ENCODE results near the gene ST6GAL1.
"Not testable (repeated sequence)": the region's sequence is repeated elsewhere in the genome, so short reads cannot be mapped to it uniquely, and the experiment has no call there.

Gene ST6GAL1

GRCh38 chr3:187019542-187020072, 89.3 kb downstream of the ST6GAL1 start:
- Mint-ChIP-seq H3K27ac (peak overlapping the region; percentile 49), H3K9me3 (peaks cover 4% of the 10 kb centered on the region), H3K4me1 (ENCODE audit: low read depth) (peaks cover 76% of the 10 kb centered on the region), H3K27me3 (no peaks in the 10 kb centered on the region), H3K4me3 (peak overlapping the region; percentile 35), H3K36me3 (ENCODE audit: low read depth) (peaks cover 43% of the 10 kb centered on the region)

GRCh38 chr3:187020376-187020775, 90.0 kb downstream of the ST6GAL1 start:
- H3K27ac Mint-ChIP-seq = peak overlapping the region; percentile 89
- peaks cover 76% of the 10 kb centered on the region for H3K4me1 Mint-ChIP-seq (ENCODE audit: low read depth)
- no peak overlapping the region for H3K4me3 Mint-ChIP-seq
- H3K9me3 Mint-ChIP-seq = peaks cover 4% of the 10 kb centered on the region
- no peaks in the 10 kb centered on the region for H3K27me3 Mint-ChIP-seq
- peaks cover 35% of the 10 kb centered on the region for H3K36me3 Mint-ChIP-seq (ENCODE audit: low read depth)

GRCh38 chr3:187021748-187022402, 91.5 kb downstream of the ST6GAL1 start:
- Mint-ChIP-seq H3K27me3 (no peaks in the 10 kb centered on the region), H3K27ac (peak overlapping the region; percentile 78), H3K9me3 (peaks cover 4% of the 10 kb centered on the region), H3K36me3 (ENCODE audit: low read depth) (peaks cover 23% of the 10 kb centered on the region), H3K4me3 (peak overlapping the region; percentile 66), H3K4me1 (ENCODE audit: low read depth) (peaks cover 68% of the 10 kb centered on the region)

DNA sequence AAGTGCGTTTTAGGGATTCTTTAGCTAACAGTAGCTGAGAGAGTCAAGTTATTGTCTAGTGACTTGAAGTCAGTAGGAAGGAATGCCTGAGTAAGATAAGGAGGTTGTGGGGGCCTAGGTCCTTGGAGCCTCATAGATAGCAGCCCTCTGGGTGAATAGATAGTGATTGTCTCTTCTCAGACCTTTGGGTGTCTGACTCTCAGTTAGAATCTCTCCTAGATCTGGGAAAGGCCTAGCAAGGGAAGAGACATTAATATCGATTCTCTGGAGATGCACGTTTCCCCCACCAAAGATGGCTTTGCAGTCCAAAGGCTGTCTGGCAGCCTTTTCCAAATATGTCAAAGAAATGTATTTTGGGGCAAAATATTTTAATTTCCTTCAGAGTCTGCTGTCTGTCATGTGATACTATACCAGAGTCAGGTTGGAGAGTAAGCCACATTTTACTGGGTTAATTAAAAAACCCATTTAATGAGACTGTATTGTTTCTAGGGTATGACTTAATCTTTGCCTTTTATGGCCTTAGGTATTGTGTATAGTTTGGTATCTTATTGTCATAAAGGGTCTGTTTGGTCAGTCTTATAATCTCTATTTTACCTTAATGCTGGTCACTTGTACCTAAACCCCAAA, 92.2 kb downstream of the ST6GAL1 start:
- peak overlapping the region; percentile 66 for H3K4me3 Mint-ChIP-seq

GRCh38 chr3:187023340-187023739, 93.0 kb downstream of the ST6GAL1 start:
- peaks cover 31% of the 10 kb centered on the region for H3K36me3 Mint-ChIP-seq (ENCODE audit: low read depth)
- peak overlapping the region; percentile 66 for H3K4me3 Mint-ChIP-seq
- H3K27ac Mint-ChIP-seq = peak overlapping the region; percentile 78
- H3K4me1 Mint-ChIP-seq (ENCODE audit: low read depth) = peaks cover 75% of the 10 kb centered on the region
- not testable (repeated sequence) for H3K27me3 Mint-ChIP-seq, H3K9me3 Mint-ChIP-seq

More for the DNA sequence above, 92.2 kb downstream of the ST6GAL1 start:
- Mint-ChIP-seq H3K36me3 (ENCODE audit: low read depth) (peaks cover 25% of the 10 kb centered on the region), H3K27me3 (no peaks in the 10 kb centered on the region), H3K4me1 (ENCODE audit: low read depth) (peaks cover 69% of the 10 kb centered on the region), H3K9me3 (peaks cover 4% of the 10 kb centered on the region), H3K27ac (peak overlapping the region; percentile 78)

DNA sequence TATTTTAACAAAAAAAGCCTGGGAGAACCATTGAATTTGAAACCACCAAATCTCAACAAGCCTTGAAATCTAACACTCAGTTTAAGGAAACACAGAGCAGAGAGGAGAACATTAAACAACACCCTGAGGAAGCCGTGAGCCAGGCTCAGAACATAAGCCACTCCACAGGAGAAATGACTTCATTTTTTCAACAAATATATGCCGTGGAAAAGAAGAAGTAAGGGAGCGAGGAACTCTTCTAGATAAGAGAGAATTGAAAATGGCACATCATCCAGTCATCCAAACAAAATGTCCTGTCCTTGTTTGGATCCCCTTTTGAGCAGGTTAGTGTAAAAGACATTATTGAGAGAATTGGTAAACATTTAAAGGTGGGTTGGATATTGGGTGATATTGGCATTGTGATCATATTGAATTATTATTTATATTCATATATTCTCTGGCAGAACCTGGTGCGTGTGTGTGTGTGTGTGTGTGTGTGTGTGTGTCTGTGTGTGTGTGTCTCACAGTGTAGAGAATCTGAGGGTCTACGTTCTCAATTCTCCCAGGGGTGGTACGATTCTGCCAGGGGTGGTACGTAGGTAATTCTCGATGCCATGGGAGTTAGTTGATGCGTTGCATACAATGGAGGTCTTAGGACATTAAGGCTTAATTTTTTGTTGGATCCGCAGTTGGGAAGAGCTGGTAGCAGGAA, 94.4 kb downstream of the ST6GAL1 start:
- H3K4me1 Mint-ChIP-seq (ENCODE audit: low read depth) = peaks cover 80% of the 10 kb centered on the region
- H3K9me3 Mint-ChIP-seq = peaks cover 7% of the 10 kb centered on the region
- H3K27me3 Mint-ChIP-seq = no peaks in the 10 kb centered on the region
- H3K36me3 Mint-ChIP-seq (ENCODE audit: low read depth) = peaks cover 39% of the 10 kb centered on the region
- H3K4me3 Mint-ChIP-seq = peak overlapping the region; percentile 89
- H3K27ac Mint-ChIP-seq = peak overlapping the region; percentile 96

- peak overlapping the region; percentile 89 for H3K4me3 Mint-ChIP-seq
- peak overlapping the region; percentile 96 for H3K27ac Mint-ChIP-seq
- H3K27me3 Mint-ChIP-seq = no peaks in the 10 kb centered on the region
- H3K9me3 Mint-ChIP-seq = peaks cover 10% of the 10 kb centered on the region
- peaks cover 43% of the 10 kb centered on the region for H3K36me3 Mint-ChIP-seq (ENCODE audit: low read depth)
- H3K4me1 Mint-ChIP-seq (ENCODE audit: low read depth) = peaks cover 80% of the 10 kb centered on the region
Observed at GRCh38 chr3:187025254-187025655, 94.9 kb downstream of the ST6GAL1 start.

DNA sequence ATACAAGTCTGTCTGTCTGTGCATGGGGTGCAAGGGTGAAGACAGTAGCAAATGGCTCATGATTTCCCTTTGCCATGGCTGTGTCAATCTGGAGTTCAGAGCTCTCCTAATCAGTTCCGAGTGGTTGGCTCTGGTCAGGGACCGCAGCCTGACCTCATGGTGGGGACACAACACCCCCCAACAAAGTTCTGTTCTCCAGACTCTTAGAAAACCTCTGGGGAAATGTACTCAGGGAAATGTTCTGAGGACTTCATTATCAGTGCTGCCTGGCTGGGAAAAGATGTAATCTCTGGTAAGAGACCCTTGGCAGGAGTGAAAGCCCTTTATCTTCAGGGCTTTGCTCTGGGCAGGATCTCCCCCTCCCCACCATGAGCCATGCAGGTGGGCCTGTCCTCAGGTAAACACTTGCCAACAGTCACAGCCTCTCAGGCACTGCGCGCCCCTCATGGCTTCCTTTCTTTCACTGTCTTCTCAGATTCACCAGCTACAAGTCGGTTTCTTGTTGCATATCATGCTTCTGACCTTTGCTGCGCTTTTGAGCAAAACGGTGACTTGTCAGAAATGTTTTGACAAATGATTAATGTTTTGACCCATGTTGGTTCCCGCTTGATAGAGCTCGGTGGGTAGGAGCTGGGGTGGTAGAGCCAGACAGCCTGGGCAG, 95.5 kb downstream of the ST6GAL1 start:
- Mint-ChIP-seq H3K36me3 (ENCODE audit: low read depth) (peaks cover 46% of the 10 kb centered on the region), H3K4me3 (peak overlapping the region; percentile 89), H3K9me3 (peaks cover 10% of the 10 kb centered on the region), H3K27me3 (no peaks in the 10 kb centered on the region), H3K27ac (peak overlapping the region; percentile 96), H3K4me1 (ENCODE audit: low read depth) (peaks cover 80% of the 10 kb centered on the region)

GRCh38 chr3:187026317-187026670, 96.0 kb downstream of the ST6GAL1 start:
- H3K4me3 Mint-ChIP-seq = peak overlapping the region; percentile 89
- peaks cover 10% of the 10 kb centered on the region for H3K9me3 Mint-ChIP-seq
- peaks cover 81% of the 10 kb centered on the region for H3K4me1 Mint-ChIP-seq (ENCODE audit: low read depth)
- peak overlapping the region; percentile 96 for H3K27ac Mint-ChIP-seq
- H3K27me3 Mint-ChIP-seq = no peaks in the 10 kb centered on the region
- H3K36me3 Mint-ChIP-seq (ENCODE audit: low read depth) = peaks cover 51% of the 10 kb centered on the region

DNA sequence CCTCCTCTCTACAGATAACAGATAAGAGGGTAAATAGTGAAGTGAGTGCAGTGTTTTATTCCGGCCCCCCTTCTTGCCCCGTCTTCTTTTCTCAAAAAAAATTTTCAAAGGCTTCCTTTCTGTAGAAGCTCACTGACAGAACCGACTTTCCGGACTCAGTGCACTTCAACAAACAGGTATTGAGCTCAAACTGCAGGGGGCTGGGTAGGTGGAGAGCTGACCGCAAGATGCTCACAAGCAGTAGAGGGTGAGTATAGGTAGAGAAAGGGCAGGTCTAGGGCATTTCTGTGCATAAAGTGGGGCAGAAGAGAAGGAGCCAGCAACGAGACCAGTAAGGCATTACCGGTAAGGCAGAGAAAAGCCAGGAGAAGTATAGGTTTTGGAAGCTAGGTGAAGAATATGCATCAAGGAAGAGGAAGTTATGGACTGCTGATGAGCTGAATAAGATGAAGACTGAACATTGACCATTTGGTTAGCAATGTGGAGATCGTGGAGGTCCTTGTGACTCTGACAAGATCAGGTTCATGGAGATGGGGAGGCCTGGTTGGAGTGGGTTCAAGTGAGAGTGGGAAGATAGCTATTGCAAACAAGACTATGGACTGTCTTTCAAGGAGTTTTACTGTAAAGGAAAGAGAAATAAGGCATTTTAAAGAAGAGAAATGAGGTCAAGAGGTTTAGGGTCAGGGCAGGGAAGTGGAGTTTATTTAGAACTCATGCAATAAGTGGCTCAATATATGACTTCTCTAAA, 97.4 kb downstream of the ST6GAL1 start:
- Mint-ChIP-seq H3K4me3 (peak overlapping the region; percentile 89), H3K4me1 (ENCODE audit: low read depth) (peaks cover 82% of the 10 kb centered on the region), H3K27me3 (no peaks in the 10 kb centered on the region), H3K9me3 (peaks cover 13% of the 10 kb centered on the region), H3K27ac (peak overlapping the region; percentile 96), H3K36me3 (ENCODE audit: low read depth) (peaks cover 60% of the 10 kb centered on the region)

DNA sequence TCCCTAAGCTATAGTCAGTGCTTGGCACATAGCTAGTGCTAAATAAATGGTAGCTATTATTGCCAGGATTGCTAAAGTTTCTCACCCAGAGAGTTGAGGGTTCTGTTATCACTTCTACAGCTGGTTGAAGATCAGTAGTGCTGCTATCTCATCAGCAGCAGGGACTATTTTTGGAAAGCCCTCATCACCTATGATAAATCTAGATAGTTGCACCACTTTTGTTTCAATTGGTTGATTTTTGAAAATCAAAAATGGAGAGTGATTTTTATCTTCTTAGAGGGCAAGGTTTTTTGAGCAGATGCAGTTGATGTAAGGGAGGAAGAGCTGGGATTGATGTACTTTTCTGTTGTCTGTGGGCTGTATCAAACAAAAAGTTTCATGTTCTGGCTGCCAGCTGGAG, 101.6 kb downstream of the ST6GAL1 start:
- H3K36me3 Mint-ChIP-seq (ENCODE audit: low read depth) = peaks cover 87% of the 10 kb centered on the region
- H3K27ac Mint-ChIP-seq = peak overlapping the region; percentile 57
- peaks cover 73% of the 10 kb centered on the region for H3K4me1 Mint-ChIP-seq (ENCODE audit: low read depth)
- peaks cover 23% of the 10 kb centered on the region for H3K9me3 Mint-ChIP-seq
- no peaks in the 10 kb centered on the region for H3K27me3 Mint-ChIP-seq
- peak overlapping the region; percentile 62 for H3K4me3 Mint-ChIP-seq

- no peaks in the 10 kb centered on the region for H3K27me3 Mint-ChIP-seq
- no peak overlapping the region for H3K27ac Mint-ChIP-seq
- peaks cover 61% of the 10 kb centered on the region for H3K4me1 Mint-ChIP-seq (ENCODE audit: low read depth)
- peaks cover 81% of the 10 kb centered on the region for H3K36me3 Mint-ChIP-seq (ENCODE audit: low read depth)
- no peak overlapping the region for H3K4me3 Mint-ChIP-seq
- H3K9me3 Mint-ChIP-seq = peaks cover 21% of the 10 kb centered on the region
Observed at GRCh38 chr3:187036394-187036793, 106.1 kb downstream of the ST6GAL1 start.

DNA sequence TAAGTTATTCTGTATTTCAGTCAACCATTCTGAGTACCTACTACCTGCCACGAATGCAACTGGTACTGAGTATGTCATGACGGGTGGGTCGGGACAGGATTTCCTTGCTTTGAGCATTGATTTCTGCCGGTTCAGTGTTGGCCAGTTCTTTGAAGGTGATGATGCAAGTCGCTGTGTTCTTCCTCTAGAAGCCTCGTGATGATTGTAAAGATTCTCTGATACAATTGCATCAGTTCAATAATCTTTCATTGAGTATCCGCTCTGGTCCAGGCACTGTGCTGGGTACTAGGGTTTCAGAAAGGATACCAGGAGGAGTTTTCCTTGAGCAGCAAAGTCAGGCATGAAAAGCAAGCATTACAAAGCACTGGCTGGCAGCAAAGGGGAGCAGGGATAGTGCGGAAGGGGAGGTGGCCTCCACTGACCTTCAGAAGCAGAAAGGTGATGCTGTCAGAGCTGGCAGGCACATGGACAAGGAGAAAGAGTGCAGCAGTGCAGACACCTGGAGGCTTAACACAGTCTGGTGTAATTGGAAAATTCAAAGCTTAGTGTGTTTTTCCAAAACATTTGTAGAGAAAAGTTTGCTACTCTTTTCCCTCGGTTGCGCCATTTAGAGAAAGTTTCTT, 108.9 kb downstream of the ST6GAL1 start:
- H3K36me3 Mint-ChIP-seq (ENCODE audit: low read depth) = peaks cover 83% of the 10 kb centered on the region
- peaks cover 68% of the 10 kb centered on the region for H3K4me1 Mint-ChIP-seq (ENCODE audit: low read depth)
- H3K27ac Mint-ChIP-seq = peak overlapping the region; percentile 95
- H3K9me3 Mint-ChIP-seq = peaks cover 13% of the 10 kb centered on the region
- H3K27me3 Mint-ChIP-seq = no peaks in the 10 kb centered on the region
- no peak overlapping the region for H3K4me3 Mint-ChIP-seq
